GM19395 (cell line): Measurements from ENCODE around the gene PVRIG.
A peak's percentile ranks its signal among the peaks of the same experiment; 100 is the strongest.
"Not testable (repeated sequence)": the region's sequence is repeated elsewhere in the genome, so short reads cannot be mapped to it uniquely, and the experiment has no call there.

Experiments used
- ATAC-seq: cut with Tn5 transposase; IDR thresholded peaks from one replicate; pipeline ENCODE4 v1.9.1; 2021; ENCODE audit warnings: mild to moderate bottlenecking, moderate library complexity; ENCODE audit not compliant: unreplicated experiment

The PVRIG gene

DNA sequence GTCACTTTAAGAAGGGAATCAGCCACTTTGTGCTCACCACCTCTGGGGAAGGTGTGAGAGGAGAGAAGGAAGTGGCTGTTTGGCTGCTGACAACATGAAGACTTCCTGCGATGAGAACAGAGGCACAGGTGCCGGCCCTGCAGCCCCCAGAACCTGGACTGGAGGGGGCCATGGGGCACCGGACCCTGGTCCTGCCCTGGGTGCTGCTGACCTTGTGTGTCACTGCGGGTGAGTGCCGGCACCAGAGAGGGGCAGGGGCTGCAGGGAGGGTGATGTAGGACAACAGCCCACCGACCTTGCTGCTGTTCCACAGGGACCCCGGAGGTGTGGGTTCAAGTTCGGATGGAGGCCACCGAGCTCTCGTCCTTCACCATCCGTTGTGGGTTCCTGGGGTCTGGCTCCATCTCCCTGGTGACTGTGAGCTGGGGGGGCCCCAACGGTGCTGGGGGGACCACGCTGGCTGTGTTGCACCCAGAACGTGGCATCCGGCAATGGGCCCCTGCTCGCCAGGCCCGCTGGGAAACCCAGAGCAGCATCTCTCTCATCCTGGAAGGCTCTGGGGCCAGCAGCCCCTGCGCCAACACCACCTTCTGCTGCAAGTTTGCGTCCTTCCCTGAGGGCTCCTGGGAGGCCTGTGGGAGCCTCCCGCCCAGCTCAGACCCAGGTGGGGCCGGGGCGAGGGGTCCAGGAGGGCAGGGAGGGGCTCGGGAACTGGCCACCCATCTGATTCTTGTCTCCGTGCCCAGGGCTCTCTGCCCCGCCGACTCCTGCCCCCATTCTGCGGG, at the start of gene PVRIG:
TSS of gene PVRIG (plus strand) at position 149 of the 785 bp plus-strand sequence. CDS start at position 171, 22 bp downstream.
- not testable (repeated sequence) for ATAC-seq

DNA sequence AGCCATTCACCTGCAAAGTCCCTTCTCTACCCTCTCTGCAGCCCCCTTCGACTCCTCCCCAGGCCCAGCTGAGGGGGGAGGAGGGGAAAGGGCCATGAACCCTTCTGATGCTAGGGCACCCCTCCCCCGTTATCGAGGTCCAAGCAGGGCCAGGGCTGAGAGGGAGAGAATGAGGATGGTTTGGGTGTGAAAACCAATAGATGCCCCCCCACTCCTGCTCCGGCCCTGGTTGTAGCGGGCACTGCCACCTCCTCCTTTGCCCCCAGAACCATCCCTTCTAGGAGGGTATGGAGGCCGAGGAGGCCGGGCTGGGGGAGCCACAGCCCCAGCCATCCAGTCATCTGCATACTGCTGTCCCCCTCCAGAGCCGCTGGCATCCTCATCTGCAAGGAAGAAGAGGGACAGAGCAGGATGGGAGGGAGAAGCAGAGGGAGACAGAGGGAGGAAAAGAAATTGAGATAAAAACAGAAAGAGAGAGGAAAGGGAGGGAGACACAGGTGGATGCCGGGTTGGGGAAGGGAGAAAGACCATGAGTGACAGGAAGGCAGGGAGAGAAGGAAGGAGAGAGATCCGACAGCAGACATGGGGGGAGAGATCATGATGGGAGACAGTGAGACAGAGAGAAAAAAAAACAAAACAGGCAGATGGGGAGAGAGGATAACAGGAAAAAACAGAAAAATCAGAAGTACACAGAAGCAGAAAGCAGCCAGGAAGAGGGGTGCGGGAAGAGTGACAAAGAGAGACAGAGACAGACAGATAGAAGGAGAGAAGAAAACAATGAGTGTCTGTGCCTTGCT, 49.5 kb upstream of the PVRIG start:
- ATAC-seq, result no peak

DNA sequence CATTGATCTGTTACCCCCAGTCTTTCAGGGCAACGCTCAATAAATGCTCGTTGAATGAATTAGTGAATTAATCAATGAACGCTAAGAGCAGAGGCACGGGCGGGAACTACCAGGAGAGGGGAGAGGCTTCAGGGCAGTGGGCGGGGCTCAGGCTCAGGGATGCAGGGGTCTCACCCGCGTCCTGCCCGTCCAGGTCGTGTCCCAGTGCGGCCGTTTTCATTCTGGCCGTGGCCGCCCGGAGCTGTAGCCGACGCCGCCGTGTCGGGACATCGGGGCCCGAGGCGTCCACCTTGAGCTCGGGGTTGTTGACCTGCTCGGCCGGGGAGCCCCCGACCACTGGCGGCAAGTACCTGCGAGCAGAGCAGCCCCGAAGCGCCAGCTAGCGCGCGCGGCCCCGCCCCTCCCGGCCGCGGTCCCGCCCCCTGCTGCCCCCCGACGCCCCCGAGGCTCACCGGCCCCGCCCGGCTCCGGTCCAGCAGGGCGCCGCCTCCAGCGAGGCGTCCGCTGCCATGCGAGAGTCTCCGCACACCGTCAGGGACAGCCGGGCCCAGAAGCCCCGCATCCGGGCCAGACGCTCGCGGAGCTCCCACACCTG, 48.6 kb upstream of the PVRIG start:
- ATAC-seq, result no peak

DNA sequence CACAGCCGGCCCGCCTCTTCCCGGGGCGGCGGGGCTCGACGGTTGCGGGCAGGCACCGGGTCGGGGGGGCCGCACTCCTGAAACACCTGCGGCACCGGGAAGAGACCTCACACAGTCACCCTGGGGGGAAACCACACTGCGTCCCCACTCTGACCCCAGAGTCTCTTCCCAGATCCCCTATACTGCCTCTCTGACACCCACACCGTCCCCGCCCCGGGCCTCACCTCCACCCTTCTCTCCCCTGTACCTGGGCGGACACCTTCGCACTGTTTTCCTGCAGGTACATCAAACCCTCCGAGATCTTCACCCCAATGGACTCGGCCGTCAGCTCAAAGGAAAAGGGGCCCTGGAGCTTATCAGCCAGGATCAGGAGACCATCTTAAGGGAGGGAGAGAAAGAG, 47.9 kb upstream of the PVRIG start:
- no peak for ATAC-seq

DNA sequence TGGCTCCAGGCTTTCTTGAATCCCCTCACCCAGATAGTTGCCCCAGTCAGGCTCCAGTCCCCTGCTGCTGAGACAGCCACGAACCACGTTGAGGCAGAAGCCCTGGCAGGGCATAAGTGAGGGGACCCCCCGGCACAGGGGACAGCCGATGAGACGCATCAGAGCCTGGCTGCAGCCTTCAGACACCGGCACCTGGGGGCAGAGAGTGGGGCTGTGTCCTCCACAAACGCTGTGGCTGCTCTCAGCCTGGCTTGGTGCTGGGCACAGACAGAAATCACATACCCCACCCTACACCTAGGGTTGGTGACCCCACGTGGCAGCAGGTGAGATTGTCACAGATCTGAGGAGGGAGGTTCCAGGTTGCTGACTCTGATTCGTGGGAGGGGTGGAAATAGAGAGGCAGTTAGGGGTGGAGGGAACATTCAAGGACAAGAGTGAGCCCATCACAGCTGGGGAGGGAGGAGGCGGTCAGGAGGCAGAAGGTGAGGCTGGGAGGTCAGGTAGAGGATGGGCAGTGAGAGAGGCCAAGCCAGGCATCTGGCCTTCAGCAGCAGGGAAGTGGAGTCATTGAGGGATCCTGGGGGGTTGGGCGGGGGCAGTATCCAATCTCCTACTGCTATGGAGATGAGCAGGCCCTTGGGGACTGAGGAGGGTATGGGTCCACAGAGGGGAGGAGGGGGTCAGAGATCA, 45.8 kb upstream of the PVRIG start:
- no peak for ATAC-seq

DNA sequence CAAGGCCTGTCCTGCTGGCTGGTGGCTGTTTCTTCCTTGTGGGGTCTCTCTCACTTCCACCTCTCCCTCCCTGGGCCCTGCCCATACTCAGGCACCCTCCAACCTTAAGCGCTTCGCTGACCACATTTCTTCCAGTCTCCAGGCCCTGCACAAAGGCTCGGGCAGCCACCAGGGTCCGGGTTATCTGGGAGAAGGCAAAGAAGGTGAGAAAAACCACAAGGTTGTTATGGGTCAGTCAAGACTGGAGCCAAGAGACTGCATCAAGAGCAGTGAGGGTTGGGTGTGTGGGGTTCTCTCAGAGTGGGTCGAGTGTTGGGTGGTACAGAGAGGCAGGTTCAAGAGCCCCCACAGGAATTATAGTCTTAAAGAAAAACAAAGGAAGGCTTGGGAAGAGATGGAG, 45.2 kb upstream of the PVRIG start:
- no peak for ATAC-seq

DNA sequence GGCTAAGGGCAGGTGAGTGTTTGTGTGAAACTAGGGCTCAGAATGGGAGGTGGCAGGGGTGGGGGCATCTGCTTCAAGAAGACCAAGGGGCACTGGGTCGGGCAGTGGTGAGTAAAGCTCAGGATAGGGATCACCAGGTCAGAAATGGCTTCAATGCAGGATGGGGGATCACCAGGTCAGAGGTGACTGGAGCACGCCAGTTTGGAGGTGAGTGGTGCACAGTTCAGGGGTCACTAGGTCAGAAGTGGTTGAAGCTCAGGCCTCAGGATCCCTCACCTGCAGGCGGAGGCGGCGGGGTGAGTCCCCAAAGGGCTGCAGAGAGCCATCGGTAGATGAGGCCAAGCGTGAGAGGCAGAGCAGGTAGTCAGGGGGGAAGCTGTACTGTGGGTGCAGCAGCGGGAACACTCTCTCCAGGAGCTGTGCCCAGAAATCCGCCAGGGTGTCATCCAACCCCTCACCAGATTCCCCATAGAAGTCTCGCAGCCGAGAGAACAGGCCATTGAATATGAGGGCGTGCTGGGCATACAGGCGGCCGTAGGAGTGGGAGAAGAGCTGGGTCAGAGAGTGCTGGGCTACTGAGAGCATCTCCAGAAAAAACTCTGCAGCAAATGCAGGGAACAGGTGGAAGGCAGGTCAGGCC, 44.3 kb upstream of the PVRIG start:
- no peak for ATAC-seq

DNA sequence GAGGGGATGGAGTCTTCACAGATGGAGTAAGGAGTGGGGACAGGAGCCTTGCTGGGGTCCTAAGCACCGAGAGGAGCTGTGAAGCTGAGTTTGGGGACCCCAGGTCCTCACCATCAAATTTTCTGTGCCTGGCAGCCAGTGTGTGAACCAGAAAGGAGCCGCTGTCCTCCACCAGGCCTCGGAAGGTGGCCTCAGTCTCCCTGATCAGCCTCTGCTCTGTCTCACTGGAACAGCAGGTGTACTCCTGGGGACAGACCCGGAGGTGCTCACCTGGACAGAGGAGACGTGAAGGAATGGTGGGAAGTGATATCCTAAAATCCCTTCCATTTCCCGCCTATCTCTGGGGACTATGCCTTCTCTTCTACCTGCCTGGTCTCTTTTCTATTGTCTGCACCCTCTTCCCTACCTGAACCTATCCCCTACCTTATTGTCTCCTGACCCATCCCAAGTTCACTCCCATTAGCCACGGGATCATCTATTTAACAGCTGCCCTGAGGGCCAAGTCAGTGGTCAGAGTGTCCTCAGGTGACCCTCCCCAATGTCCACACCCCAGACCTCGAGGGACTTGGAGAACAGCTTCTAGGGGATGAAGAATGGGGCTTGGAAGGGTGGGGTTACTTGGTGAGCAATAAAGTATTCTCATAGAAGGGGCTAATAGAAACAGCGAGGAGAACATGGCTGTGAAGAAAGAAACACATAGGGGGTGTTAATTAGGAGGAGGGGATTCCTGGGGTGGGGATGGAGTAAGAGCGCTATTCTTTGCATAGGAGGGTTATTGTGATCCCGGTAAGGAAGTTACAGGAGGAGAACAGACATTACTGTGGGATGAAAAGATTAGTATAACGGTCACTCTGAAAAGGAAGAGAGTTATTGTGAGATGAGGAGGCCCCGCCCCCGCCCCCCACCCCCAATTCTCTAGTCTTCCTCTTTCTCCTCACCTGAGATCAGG, 43.4 kb upstream of the PVRIG start:
- no peak for ATAC-seq

DNA sequence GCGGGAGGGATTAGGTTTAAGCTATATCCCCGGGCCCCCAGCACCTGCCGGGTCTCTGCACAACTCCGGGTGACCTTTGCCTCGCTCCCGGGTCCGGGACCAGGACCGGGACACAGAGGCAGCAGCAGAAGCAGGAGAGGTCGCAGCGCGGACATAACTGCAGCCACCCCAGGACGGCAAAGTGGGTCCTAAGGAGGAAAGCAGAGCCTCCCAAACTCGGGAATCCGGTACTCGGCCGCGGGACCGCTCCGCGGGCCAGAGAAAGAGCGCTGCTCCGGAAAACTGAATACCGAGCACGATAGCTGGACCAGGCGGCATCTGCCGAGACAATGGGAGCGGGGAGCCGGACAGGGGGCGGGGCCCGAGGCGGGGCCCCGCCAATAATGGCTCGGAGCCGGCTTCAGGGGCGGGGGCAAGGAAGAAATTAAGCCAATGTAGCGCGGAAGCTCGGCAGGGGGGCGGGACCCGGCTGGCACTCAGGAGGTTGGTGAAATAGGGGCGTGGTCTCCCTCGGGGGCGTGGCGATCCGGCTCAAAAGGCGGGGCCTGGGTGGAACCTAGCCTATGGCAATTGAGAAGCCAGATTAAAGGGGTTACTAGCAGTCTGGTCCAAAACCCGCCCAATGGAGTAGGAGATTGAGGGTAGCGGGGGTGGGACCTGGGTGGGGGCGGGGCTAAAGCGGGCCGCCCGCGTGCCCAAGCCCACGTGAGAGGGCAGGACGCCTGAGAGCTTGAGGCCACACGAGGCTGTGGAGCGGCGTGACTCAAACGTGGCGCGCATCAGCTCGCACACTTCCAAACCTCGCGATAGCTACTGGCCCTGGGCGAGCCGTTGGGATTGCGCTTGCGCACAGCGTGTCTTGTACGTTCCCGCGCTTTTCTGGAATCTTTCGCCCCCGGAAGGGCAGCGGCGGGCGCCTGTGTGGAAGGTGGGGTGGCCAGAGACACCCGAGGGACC, 42.4 kb upstream of the PVRIG start, which contains the start of the genes GPC2 and STAG3:
TSS of gene GPC2 (minus strand) at position 337 of the 957 bp plus-strand sequence. CDS start at position 155, 182 bp downstream.
TSS of gene STAG3 (plus strand) at position 874 of the 957 bp plus-strand sequence. CDS start 2,639 bp downstream, outside the sequence.
- ATAC-seq, result peak; percentile 89

DNA sequence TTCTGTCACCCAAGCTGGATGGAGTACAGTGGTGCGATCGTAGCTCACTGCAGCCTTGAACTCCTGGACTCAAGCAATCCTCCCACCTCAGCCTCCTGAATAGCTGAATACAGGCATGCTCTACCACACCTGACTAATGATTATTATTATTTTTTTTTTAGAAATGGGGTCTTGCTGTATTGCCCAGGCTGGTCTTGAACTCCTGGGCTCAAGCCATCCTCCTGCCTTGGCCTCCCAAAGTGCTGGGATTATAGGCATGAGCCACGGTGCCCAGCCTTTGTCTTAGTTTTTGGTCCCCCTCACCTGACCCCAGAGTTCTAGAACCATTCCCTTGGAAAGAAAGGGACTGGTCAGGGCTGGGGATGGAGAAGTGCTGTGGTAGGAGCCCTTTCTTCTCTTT, 39.7 kb upstream of the PVRIG start:
- not testable (repeated sequence) for ATAC-seq

DNA sequence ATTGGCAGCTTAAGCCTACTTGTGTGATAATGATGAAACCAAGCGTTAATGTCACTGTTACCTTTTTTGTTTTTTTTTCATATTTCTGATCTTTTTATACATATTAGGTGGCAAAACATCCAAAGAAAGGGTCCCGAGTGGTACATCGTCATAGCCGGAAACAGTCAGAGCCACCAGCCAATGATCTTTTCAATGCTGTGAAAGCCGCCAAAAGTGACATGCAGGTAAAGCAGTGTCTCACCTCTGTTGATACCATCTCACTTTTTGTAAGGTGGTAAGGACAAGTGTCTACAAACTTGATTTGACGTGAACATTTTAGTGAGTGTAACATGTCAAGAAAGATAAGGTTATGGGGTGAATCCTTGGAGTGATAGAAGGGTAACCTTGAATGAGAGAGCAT, 37.1 kb upstream of the PVRIG start:
- ATAC-seq, result not testable (repeated sequence)

DNA sequence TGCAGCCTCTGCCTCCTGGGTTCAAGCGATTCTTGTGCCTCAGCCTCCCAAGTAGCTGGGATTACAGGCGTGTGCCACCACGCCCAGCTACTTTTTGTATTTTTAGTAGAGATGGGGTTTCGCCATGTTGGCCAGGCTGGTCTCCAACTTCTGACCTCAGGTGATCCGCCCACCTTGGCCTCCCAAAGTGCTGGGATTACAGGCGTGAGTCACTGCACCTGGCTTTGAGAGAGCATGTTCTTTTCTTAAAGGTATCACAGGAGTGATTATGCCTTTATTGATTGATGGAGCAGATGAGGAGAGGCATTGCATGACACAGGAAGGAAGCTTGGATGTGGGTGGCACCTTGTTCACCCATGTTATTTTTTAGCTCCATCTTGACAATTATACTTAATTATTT, 36.7 kb upstream of the PVRIG start:
- ATAC-seq, result not testable (repeated sequence)

DNA sequence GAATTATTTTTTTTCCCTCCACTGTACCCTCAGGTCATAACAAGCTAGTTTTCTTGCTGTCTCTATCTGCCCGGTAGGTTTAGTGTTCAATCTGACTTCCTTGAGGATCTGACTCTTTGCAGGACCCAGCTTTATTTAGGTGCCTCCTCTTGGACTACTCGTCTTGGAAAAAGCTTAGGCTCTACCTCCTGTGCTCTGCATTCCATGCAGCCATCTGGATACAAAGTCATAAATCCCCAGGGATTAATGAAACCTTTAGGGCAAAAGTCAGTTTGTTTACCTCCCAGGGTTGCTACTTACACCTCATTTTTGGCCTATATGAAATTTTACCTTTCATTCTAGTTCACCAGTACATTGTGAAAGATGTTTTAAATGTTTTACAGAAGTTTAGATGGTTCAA, 34.0 kb upstream of the PVRIG start:
- ATAC-seq, result no peak

DNA sequence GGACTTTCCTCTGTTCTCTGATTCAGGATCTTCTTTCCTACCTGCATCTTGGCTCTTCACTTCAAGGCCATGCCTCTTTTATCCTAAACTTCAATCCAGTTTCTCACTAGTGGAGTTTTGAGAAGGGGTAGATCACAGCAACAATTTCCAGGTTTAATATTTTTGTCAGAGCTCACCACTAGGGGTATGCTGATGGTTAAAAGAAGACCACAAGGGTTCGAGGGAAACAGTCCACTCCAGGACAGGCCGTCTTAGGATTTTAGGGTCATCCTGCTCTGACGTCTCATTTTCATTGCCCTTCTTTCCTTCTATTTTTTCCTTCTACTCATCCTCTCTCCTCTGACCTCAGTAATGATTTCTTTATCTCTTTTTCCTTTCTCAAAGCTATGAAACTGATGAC, 30.7 kb upstream of the PVRIG start:
- ATAC-seq, result no peak

DNA sequence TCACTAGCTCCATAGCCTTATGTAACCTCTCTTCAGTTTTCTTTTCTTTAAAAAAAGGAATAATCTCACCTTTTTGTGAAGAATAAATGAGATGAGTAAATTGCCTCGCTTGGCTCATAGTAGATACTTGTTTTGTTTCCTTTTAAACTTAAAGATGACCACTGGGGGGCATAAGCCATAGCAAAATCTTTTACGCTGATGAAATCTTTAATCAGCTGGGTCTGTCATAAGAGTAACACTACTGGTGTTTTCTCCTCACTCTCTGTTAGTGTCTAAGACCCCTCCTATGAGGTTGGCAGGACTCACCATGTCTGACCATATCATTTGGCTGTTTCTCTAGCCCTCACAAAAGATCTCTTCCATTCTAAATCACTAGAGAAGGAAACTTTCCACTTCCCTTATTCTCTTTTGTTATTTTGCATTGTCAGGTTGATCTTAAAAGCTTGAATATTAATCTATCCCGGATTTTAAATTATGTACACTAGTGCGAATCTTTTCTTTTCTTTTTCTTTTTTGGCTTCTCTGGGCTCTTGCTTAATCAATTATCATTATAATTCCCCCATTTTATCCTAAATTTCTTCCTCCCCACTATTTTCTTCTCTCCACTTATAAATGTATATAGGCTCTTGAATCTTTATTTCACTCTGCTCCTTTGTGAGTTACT, 29.6 kb upstream of the PVRIG start:
- ATAC-seq, result no peak

DNA sequence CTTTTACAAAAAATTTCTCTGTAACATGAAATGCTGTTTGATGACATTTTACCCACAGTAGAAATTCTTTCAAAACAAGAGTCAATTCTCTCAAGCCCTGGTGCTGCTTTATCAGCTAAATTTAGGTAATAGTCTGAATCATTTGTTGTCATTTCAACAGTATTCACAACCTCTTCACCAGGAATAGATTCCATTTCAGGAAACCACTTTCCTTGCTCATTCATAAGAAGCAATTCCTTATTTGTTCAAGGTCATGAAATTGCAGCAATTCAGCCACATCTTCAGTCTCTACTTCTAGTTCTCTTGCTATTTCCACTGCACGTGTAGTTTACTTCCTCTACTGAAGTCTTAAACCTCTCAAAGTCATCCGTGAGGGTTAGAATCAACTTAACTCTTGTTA, 28.0 kb upstream of the PVRIG start:
- ATAC-seq, result no peak

DNA sequence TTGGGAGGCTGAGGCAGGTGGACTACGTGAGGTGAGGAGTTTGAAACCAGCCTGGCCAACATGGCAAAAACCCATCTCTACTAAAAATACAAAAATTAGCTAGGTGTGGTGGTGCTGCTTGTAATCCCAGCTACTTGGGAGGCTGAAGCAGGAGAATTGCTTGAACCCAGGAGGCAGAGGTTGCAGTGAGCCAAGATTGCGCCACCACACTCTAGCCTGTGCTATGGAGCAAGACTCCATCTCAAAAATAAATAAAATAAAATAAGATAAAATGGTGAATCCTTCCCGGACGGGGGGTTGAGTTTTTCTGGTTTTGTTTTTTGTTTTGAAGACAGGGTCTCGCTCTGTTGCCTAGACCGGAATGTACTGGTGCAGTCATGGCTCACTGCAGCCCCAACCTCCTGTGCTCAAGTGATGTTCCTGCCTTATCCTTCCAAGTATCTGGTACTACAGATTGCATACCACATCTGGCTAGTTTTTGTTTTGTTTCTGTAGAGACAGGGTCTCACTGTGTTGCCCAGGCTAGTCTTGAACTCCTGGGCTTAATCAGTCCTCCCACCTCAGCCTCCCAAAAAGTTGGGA, 27.4 kb upstream of the PVRIG start:
- ATAC-seq, result not testable (repeated sequence)
